ENCODE data around the gene GRAMD4.

Gene GRAMD4

GRCh38 chr22:46635756-46636155 is 15.6 kb downstream of the GRAMD4 start:
- peaks cover 3% of the 10 kb centered on the region for H3K27me3 Mint-ChIP-seq (ENCODE audit: low read depth, poor library complexity)
- H3K36me3 Mint-ChIP-seq (ENCODE audit: low read depth) = no peaks in the 10 kb centered on the region
- H3K4me1 Mint-ChIP-seq = peaks cover 46% of the 10 kb centered on the region
- DNase-seq = peak; percentile 35
- TF ChIP-seq, protein P1, sequence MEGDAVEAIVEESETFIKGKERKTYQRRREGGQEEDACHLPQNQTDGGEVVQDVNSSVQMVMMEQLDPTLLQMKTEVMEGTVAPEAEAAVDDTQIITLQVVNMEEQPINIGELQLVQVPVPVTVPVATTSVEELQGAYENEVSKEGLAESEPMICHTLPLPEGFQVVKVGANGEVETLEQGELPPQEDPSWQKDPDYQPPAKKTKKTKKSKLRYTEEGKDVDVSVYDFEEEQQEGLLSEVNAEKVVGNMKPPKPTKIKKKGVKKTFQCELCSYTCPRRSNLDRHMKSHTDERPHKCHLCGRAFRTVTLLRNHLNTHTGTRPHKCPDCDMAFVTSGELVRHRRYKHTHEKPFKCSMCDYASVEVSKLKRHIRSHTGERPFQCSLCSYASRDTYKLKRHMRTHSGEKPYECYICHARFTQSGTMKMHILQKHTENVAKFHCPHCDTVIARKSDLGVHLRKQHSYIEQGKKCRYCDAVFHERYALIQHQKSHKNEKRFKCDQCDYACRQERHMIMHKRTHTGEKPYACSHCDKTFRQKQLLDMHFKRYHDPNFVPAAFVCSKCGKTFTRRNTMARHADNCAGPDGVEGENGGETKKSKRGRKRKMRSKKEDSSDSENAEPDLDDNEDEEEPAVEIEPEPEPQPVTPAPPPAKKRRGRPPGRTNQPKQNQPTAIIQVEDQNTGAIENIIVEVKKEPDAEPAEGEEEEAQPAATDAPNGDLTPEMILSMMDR (IDR thresholded peaks at IDR 0.05) = no peak
- H3K27ac Mint-ChIP-seq = no peak overlapping the region
- H3K4me3 Mint-ChIP-seq = no peak overlapping the region
- H3K9me3 Mint-ChIP-seq = no peaks in the 10 kb centered on the region

DNA sequence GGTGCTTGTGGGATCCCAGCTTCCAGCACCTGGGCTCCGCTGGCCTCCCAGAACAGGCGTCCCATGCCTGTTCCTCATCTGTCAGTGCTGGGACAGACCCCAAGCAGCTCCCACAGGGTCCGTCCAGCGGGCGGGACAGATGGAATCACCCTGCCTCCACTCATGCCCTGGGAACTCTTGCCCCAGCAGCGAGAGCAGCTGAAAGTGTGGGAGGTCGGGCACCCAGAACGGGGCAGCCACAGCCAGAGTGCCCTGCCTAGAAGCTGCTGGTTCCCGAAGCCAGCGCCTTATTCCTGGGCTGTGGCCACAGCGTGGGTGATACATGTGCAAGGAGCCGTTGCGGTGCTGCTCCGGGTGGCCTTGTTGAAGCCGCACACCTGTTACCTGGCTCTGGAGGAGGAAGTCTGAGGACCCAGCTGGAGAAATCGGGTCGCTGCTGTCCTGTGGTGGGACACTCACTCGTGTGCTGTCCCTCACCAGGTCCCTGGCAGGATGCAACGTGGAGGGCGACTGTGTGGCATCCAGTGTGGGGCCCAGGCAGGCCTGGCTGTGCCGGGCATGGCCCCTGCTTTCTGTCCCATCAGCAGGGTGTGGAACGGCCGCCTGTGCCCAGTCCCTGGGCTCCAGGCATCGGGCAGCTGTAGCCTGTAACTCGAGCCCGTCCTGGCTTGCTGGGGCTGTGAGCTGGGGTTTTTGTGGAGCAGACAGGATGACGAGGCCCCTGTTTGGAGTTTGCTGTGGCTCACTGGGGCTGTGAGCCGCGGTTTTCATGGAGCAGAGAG is 16.2 kb downstream of the GRAMD4 start:
- Mint-ChIP-seq H3K9me3 (no peaks in the 10 kb centered on the region), H3K27ac (peak overlapping the region; percentile 36), H3K4me1 (peaks cover 52% of the 10 kb centered on the region), H3K27me3 (ENCODE audit: low read depth, poor library complexity) (peaks cover 7% of the 10 kb centered on the region), H3K36me3 (ENCODE audit: low read depth) (peaks cover 4% of the 10 kb centered on the region), H3K4me3 (no peak overlapping the region)
- peak; percentile 45 for DNase-seq
- TF ChIP-seq, protein P1 (IDR thresholded peaks at IDR 0.05) = no peak

- peaks cover 19% of the 10 kb centered on the region for H3K36me3 Mint-ChIP-seq (ENCODE audit: low read depth)
- DNase-seq = no peak
- H3K4me3 Mint-ChIP-seq = no peak overlapping the region
- no peak overlapping the region for H3K27ac Mint-ChIP-seq
- H3K4me1 Mint-ChIP-seq = peaks cover 58% of the 10 kb centered on the region
- peaks cover 7% of the 10 kb centered on the region for H3K27me3 Mint-ChIP-seq (ENCODE audit: low read depth, poor library complexity)
- TF ChIP-seq, protein P1 (IDR thresholded peaks at IDR 0.05) = no peak
- peaks cover 4% of the 10 kb centered on the region for H3K9me3 Mint-ChIP-seq
Observed at GRCh38 chr22:46637711-46638600, 17.8 kb downstream of the GRAMD4 start.

DNA sequence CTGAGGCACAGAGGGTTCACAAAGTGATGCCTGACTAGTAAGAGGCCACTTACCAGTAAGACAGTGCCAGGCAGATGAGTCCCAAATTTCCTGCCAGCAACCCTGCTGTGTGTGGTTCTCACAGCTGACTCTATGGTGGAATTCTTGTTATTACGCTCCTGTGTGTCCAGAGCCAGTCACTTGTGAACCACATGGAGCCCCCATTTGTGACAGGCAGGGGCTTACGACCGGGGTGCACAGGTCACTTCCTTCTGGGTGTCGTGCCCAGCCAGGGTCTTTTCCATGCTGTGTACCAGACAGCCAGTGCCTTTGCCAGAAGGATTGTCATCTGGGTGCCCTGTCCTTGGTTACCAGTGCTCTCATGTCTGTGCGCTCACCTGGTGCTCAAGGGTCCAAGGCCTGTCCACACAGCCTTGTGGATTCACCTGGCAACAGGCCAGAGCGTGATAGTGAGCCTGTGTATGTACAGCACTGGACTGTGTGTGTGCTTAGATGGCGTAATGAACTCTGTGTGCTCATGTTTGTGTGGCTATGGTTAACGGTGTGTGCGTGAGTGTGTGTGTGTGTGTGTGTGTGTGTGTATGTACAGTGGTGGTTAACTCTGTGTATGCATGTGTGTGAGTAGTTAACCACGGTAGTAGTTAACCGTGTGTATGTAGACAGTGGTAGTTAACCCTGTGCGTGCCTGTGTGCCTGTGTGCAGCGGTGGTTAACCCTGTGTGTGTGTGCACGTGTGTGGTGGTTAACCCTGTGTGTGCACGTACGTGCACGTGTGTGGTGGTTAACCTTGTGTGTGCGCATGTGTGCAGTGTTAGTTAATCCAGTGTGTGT is 18.6 kb downstream of the GRAMD4 start:
- H3K9me3 Mint-ChIP-seq = peaks cover 11% of the 10 kb centered on the region
- H3K4me1 Mint-ChIP-seq = peaks cover 54% of the 10 kb centered on the region
- TF ChIP-seq, protein P1 (IDR thresholded peaks at IDR 0.05) = no peak
- H3K27ac Mint-ChIP-seq = no peak overlapping the region
- peaks cover 28% of the 10 kb centered on the region for H3K36me3 Mint-ChIP-seq (ENCODE audit: low read depth)
- H3K27me3 Mint-ChIP-seq (ENCODE audit: low read depth, poor library complexity) = peaks cover 7% of the 10 kb centered on the region
- no peak for DNase-seq
- H3K4me3 Mint-ChIP-seq = peak overlapping the region; percentile 16

GRCh38 chr22:46639843-46640242 is 19.7 kb downstream of the GRAMD4 start:
- Mint-ChIP-seq H3K27ac (no peak overlapping the region), H3K4me1 (peaks cover 45% of the 10 kb centered on the region), H3K9me3 (peaks cover 11% of the 10 kb centered on the region), H3K27me3 (ENCODE audit: low read depth, poor library complexity) (peaks cover 7% of the 10 kb centered on the region), H3K36me3 (ENCODE audit: low read depth) (peaks cover 34% of the 10 kb centered on the region), H3K4me3 (no peak overlapping the region)
- TF ChIP-seq, protein P1 (IDR thresholded peaks at IDR 0.05) = no peak
- DNase-seq = no peak
